RCC 7860 (cell line): ENCODE results near the gene FSTL3.
"Not testable (repeated sequence)": the region's sequence is repeated elsewhere in the genome, so short reads cannot be mapped to it uniquely, and the experiment has no call there.

Source experiments
- DNase-seq: peaks from one replicate; pipeline ENCODE4 v3.0.0-alpha.2; 2015; ENCODE audit warnings: low spot score
- FAIRE-seq: peaks from 2 replicates; lab custom pipeline; 2012; peaks lifted over from hg19 to GRCh38; lab: Jason Lieb, UNC

Gene FSTL3

DNA sequence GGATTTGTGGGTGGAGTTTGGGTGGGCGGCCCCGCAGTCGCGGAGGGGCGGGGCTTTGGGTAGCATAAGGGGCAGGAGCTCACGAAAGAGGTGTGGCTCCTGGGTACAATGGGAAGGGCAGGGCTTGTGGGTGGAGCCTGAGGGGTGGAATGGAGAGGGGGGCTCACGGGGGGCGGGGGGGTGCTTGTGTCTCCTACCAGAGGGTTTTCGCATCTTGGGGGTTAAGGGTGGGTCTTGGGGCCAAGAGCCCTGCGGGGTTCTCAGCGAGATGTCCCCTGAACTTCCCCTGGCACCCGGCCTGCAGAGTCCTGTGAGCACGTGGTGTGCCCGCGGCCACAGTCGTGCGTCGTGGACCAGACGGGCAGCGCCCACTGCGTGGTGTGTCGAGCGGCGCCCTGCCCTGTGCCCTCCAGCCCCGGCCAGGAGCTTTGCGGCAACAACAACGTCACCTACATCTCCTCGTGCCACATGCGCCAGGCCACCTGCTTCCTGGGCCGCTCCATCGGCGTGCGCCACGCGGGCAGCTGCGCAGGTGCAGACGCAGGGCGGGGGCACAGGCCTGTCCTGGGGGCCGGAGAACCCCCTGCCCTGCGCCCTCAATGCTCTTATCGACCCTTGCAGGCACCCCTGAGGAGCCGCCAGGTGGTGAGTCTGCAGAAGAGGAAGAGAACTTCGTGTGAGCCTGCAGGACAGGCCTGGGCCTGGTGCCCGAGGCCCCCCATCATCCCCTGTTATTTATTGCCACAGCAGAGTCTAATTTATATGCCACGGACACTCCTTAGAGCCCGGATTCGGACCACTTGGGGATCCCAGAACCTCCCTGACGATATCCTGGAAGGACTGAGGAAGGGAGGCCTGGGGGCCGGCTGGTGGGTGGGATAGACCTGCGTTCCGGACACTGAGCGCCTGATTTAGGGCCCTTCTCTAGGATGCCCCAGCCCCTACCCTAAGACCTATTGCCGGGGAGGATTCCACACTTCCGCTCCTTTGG lies 5.1 kb downstream of the FSTL3 start:
- FAIRE-seq (no peak), DNase-seq (no peak)

DNA sequence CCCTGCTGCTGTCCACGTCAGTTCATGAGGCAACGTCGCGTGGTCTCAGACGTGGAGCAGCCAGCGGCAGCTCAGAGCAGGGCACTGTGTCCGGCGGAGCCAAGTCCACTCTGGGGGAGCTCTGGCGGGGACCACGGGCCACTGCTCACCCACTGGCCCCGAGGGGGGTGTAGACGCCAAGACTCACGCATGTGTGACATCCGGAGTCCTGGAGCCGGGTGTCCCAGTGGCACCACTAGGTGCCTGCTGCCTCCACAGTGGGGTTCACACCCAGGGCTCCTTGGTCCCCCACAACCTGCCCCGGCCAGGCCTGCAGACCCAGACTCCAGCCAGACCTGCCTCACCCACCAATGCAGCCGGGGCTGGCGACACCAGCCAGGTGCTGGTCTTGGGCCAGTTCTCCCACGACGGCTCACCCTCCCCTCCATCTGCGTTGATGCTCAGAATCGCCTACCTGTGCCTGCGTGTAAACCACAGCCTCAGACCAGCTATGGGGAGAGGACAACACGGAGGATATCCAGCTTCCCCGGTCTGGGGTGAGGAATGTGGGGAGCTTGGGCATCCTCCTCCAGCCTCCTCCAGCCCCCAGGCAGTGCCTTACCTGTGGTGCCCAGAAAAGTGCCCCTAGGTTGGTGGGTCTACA lies 6.6 kb downstream of the FSTL3 start:
- no peak for FAIRE-seq

DNA sequence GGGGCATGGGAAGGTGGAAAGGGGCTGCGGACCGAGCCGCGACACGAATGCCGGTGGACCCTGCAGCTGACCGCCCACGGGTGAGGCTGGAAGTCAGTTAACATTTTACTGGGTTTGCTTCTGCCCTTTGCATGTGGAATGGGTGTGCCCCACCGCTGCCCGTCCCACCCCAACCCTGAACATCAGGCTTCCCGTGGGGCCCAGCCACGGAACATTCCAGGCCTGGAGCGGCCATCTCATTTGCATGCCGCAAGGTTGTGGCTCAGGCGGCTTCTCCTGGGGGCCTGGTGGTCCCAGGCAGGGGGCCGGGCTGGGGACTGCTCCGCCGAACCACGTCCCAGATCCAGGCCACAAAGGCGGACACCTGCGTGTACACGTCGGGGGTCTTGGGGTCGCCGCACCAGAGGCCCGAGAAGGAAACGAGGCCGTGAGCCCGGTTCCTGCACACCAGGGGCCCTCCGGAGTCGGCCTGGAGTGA lies 9.3 kb downstream of the FSTL3 start:
- no peak for FAIRE-seq
- no peak for DNase-seq

More for the DNA sequence above, 6.6 kb downstream of the FSTL3 start:
- no peak for DNase-seq

DNA sequence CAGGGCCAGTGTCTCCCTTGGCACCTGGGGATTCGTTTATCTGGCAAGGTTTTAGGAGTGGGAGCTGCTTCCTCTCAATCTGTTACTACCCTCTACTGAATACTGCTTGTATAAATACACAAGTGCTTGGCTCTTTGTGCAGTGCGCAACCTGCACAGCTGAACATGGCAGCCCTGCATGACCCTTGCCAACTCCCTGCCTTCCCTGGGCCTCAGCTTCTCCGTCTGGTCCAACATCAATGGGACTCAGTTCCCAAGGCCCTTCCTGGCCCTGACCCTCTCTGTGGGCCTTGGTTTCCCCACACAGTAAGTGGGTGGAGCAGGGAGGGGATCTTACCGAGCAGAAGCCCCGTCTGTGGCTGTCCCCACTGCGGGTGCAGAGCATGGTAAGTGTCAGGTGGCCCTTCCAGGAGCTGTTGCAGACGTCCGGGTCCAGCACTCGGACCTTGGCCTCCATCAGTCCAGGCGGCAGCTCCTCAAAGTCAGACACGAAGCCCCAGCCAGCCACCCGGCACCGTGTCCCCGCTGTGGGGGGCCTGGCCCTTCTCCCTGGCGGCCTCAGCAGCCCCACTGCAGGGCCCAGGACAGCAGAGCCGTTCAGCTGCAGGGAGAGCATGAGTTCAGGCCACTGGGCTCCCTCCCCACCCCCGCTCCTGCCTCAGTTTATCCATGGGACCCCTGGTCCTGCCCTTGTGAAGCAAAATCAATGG lies 10.6 kb downstream of the FSTL3 start:
- no peak for DNase-seq
- FAIRE-seq = no peak

DNA sequence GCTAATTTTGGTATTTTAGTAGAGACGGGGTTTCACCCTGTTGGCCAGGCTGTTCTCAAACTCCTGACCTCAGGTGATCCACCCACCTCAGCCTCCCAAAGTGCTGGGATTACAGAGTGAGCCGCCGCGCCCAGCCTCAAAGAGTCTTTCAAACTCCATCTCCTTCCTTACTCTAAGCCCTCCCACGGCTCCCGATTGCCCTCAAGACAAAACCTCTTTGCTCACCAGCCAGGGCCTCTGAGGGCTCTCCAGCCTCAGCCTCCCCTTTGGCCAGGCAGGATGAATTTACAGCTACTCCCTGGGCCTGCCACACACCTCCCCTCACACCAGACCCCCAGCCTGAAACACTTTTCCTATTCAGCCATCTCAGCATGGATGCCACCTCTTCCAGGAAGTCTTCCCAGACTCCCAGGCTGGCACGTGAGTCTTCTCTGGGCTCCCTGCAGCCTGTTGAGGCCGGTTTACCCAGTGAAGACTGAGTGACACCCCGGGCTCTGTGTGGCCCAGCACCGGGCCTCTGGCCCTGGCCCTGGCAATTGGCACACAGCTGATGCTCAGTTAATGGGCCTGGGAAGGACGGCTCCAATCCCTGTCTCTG lies 11.5 kb downstream of the FSTL3 start:
- FAIRE-seq (no peak), DNase-seq (no peak)

DNA sequence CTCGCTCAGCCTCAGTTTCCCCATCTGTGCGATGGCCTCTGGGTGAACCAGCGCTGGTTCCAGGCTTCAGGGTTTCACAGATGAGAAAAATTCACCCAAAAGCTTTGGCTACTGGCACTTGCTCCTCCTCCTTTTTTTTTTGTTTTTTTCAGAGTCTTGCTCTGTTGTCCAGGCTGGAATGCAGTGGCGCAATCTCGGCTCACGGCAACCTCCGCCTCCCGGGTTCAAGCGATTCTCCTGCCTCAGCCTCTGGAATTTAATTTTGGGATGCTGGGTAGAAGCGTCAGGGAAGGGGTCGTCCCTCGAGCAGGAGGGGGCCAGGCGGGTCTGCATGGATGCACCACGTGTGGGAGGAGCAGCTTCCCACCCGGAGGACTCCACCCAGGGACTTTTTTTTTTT lies 12.0 kb downstream of the FSTL3 start:
- FAIRE-seq (no peak), DNase-seq (no peak)

DNA sequence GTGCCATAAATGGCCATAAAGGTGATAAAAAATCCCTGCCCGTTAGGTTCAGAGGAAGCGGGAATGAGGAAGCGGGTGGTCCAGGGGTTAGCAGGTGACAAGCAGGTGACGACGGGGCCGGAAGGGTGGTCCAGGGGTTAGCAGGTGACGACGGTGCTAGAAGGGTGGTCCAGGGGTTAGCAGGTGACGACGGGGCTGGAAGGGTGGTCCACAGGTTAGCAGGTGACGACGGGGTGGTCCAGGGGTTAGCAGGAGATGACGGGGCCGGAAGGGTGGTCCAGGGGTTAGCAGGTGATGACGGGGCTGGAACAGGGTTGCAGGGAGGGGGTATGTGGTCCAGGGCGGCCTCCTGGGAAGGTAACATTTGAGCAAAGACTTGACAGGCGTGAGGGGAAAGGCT lies 12.8 kb downstream of the FSTL3 start:
- FAIRE-seq = no peak

DNA sequence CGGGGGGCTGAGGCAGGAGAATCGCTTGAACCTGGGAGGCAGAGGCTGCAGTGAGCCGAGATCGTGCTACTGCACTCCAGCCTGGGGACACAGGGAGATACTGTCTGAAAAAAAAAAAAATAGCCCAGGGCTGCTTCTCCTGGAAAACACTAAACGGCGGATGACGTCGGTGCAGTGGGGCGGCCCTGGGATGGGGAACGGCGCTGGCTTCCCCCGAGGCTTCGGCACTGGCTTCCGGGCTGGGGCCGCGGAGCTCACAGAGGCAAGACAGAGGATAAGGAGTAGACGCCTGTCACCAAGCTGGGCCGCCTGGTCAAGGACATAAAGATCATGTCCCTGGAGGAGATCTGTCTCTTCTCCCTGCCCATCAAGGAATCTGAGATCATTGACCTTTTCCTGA lies 14.0 kb downstream of the FSTL3 start:
- DNase-seq (no peak), FAIRE-seq (no peak)

More for the DNA sequence above, 12.8 kb downstream of the FSTL3 start:
- DNase-seq = no peak

DNA sequence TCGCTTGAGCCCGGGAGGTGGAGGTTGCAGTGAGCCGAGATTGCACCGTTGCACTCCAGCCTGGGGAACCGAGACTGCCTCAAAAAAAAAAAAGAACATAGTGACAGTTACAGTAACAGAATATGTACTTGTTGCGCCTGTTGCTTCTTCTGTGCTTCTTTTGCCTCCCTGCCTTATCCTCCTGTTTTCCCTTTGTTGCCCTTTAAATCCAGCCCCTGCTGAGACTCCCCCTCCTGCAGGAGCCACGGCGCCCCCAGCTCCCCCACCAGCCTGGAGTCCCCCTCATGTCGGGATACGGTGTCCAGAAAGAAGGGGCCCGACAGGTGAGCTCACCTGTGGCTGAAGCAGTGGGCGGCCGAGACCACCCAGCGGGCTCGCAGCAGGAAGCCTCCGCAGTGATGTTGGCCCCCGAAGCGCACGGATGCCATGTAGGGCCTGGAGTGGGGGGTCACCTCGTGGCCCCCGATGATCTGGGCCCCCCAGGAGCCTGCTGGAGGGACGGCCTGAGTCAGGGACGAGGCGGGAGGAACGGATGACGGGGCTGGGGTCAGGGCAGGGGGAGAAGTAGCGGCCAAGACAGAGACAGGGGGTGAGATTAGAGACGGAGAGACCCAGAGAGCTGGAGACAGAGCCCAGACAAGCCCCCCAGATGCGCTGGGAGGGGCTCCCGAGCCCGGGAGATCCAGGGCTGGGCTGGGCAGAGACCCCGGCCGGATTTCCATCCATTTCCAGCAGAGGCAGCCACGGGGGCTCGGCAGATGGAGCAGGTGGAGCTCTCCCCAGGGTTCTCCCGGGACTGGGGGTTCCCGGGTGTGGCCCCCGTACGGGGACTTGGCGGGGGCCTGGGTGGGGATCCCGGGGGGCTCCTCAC lies 18.5 kb downstream of the FSTL3 start:
- FAIRE-seq (no peak), DNase-seq (no peak)

DNA sequence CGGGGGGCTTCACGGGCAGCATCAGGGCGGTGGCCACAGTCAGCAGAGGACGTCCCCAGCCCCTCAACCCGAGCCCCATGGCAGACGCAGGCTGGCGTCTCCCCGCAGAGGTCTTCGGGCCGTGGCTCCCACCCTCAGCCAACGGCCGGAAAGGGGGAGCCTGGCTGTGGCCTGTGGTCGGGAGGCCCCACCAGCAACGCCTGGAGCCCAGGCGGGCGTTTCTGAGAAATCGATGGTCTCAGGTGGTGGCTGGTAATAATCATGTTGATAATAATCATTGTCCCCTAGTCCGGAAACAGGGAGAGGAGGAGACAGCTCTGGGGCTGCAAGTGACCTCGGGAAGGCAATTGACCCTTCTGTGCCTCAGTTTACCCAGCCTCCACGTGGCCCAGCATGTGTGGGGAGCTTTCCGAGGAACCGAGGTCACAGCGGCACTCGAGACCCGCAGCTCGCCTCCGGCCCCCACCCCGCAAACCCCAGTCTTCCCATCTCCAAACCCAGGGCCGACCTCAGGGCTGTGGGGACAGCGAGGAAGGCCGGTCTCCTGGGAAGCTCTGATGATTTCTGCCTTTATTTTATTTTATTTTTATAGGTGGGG lies 19.3 kb downstream of the FSTL3 start, which contains the start of gene PRSS57:
Gene PRSS57, minus strand, starts transcription at position 101 of the 598 bp plus-strand sequence. Its CDS starts 22 bp downstream, at position 79.
- DNase-seq (no peak), FAIRE-seq (no peak)

DNA sequence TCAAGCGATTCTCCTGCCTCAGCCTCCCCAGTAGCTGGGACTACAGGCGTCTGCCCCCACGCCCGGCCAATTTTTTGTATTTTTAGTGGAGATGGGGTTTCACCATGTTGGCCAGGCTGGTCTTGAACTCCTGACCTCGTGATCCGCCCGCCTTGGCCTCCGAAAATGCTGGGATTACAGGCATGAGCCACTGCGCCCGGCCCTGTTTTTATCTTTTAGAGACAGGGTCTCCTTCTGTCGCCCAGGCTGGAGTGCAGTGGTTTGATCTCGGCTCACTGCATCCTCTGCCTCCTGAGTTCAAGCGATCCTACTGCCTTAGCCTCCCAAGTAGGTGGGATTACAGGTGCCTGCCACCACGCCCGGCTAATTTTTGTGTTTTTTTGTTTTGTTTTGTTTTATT lies 22.3 kb downstream of the FSTL3 start:
- not testable (repeated sequence) for DNase-seq, FAIRE-seq

DNA sequence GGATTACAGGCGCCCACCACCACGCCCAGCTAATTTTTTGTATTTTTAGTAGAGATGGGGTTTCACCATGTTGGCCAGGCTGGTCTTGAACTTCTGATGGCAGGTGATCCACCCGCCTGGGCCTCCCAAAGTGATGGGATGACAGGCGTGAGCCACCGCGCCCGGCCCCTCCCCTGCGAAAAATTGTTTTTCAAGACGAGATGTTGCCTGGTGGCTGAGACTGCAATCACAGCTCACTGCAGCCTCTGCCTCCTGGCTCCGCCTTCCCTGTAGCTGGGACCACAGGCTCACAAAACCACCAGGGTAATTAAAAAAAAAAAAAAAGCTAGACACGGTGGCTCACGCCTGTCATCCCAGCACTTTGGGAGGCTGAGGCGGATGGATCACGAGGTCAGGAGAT lies 23.7 kb downstream of the FSTL3 start:
- FAIRE-seq, DNase-seq: not testable (repeated sequence)

DNA sequence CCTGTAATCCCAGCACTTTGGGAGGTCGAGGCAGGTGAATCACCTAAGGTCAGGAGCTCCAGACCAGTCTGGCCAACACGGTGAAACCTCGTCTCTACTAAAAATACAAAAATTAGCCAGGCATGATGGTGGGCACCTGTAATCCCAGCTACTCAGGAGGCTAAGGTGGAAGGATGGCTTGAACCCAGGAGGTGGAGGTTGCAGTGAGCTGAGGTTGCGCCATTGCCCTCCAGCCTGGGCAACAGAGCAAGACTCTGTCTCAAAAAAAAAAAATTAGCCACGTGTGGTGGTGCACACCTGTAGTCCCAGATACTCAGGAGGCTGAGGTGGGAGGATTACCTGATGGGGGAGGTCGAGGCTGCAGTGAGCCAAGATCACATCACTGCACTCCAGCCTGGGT lies 26.7 kb downstream of the FSTL3 start:
- not testable (repeated sequence) for DNase-seq, FAIRE-seq

DNA sequence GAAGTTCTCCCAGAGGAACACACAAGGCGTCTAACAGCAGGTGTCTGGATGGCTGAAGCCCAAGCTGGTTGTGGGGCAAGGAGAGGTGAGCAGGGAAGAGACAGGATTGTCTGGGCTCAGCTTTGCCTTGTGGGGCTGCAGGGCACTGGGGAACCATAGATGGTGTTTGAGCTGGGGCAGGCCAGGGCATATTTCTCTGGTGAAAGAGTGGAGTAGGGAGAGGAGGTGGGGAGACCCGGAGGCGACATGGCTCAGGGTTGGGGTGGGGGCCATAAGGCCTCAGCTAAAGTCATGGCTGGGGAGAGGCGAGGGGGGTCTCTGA lies 27.1 kb downstream of the FSTL3 start:
- no peak for FAIRE-seq
- no peak for DNase-seq

DNA sequence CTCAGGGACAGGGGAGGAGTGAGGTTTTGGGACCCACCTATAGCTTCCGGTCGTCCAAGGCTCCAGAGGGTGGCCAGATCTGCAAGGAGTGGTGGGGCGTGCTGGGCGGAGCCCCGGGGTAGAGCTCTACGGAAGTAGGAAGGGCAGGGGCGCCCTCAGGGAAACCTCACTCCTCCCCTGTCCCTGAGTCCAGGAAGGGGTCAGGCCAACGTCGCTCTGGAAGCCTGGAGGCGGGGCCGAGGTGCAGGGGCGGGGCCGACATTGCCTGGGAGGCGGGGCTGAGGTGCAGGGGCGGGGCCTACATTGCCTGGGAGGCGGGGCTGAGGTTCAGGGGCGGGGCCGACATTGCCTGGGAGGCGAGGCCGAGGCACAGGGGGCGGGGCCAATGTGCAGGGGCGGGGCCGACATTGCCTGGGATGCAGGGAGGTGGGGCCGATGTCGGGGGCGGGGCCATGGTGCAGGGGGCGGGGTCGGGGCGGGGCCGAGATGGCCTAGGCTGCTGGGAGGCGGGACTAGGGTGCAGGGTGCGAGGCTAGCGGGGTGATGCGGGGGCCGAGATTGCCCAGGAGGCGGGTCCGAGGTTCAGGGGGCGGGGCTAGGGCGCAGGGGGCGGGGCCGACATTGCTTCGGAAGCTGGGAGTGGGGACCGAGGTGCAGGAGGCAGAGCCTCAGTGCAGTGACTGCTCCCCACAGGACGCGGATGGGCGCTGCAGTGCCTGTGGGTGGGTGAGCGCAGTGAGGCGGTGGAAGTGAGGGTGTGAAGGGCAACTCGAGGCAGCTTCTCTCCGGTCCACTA lies 27.7 kb downstream of the FSTL3 start:
- FAIRE-seq = no peak
- no peak for DNase-seq

DNA sequence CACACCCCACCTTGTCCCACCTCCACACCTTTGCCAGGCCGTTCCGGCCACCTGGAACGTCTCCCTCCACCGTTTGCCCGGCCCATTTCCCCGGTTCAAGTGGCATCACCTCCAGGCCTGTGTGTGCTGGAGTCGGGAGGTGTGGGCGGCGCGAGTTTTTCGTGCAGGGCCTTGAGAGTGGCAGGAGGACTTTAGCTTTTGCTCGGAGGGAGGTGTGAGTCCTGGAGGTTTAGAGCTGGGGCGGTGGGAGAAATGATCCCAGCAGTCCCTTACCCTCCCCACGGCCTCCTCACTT lies 28.2 kb downstream of the FSTL3 start:
- no peak for DNase-seq
- FAIRE-seq = no peak

DNA sequence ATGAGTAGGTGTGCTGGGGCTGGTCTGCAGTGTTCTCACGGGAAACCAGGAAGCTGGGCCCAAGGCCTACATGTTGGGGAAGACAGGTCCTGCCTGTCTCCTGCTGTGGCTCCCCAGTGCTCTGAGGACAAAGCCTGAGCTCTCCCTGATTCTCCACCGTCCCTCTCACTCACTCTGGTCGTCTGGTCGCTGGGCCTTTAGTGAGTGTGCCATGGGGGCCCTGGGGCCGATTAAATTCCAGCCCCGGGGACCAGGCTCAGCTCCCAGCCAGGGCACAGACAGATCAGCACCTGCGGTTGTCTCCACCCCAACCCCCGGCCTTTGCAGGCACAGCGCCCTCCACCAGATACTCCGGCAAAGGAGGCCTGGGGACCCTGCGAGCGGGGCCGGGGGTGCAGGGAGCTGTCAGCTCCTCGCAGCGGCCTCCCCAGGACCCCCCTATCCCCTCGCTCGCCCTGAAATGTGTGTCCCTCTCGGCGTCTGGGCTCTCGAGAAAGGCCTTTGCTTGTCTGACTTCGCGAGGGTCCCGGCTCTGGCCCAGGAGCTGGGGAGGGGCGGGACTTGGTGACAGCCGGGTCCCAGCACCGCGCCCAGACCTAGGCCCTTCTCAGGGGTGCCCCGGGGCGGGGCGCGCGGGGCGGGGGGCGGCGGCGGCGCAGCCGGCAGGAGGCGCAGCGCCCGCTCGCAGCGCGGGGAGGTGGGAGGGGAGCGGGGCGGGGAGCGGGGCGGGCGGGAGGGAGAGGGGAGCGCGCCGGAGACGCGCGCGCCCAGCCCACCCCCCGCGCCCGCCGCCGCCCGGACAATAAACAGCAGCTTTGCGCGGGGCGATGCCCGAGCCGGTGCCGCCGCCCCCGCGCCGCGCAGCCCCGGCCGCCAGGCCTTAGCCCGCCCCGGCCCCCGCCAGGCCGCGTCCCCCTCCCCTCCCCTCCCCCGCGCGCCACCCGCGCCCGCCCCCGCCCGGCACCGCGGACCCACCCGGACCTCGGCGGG lies 32.3 kb downstream of the FSTL3 start, which contains the start of gene PALM:
Gene PALM, plus strand, starts transcription at position 782 of the 990 bp plus-strand sequence. CDS start 212 bp downstream, outside the sequence.
- FAIRE-seq = no peak
- no peak for DNase-seq
